ENCODE measurements around the gene CFAP92. TPM values are rescaled to one million over a fixed set of nuclear protein-coding genes. Genes with fewer than 3 reads are reported as not detected.

Gene CFAP92
- total RNA-seq, 1 donor from 2014 or later = 0.52 TPM

DNA sequence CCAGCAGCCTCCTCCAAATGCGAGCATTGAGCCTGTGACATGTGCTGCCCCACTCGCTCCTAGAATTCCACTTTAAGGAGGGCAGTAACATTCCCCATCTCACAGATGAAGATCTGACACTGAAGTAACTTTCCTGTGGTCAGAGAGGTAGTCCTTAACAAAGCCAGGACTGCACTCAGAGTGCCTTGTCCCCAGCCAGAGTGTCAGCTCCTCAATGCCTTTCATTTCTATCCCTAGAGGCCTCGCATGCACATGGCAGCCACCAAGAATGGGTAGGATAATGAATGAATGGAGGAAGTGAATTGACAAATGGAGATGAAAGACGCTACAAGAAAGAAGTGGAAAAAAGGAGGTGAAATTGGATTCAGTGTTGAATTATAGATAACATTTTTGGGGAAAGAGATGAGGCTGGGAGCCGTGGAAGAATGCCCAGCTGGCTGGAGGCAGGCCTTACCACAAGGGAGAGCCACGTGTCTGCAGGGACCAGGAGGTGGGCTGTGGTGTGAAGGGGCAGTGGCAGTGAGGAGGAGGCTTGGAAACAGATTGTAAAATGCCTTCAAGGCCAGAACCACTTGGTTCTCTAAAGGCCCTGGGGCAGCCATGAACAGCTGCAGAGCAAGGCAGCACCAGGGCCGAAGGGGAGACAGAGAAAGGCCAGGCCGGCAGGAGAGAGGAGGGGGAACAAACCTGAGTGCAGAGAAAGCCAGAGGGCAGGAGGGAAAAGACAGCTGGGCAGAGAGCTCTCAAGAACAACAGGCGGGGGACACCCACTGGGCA is 10.4 kb downstream of the CFAP92 start:
- Histone ChIP-seq H3K9me3 (ENCODE audit: insufficient read depth, low read depth, low read length) (no peaks in the 10 kb centered on the region), H3K27ac (ENCODE audit: low read depth, low read length) (no peak overlapping the region), H4K20me1 (ENCODE audit: insufficient read depth, low read length) (no peaks in the 10 kb centered on the region), H3K4me2 (ENCODE audit: low read length) (no peak overlapping the region), H3K4me1 (ENCODE audit: insufficient read depth, low read length) (no peaks in the 10 kb centered on the region), H3K27me3 (ENCODE audit: insufficient read depth, low read length) (peaks cover 17% of the 10 kb centered on the region), H2AFZ (ENCODE audit: low read depth, low read length) (no peak overlapping the region), H3K4me3 (ENCODE audit: insufficient read depth, low read depth, low read length) (no peak overlapping the region), H3K79me2 (ENCODE audit: insufficient read depth, low read length) (no peaks in the 10 kb centered on the region), H3K9ac (ENCODE audit: low read length) (no peak overlapping the region), H3K36me3 (ENCODE audit: insufficient read depth, low read length) (no peaks in the 10 kb centered on the region)
- Mint-ChIP-seq H3K4me3 (ENCODE audit: unreplicated experiment) (no peak overlapping the region), H3K27ac (ENCODE audit: unreplicated experiment) (no peak overlapping the region), H3K4me1 (ENCODE audit: low read depth, unreplicated experiment) (no peaks in the 10 kb centered on the region), H3K9me3 (ENCODE audit: unreplicated experiment) (no peaks in the 10 kb centered on the region), H3K36me3 (ENCODE audit: low read depth, unreplicated experiment) (no peaks in the 10 kb centered on the region), H3K27me3 (ENCODE audit: low read depth, unreplicated experiment) (peaks cover 24% of the 10 kb centered on the region)
- TF ChIP-seq, protein P1, sequence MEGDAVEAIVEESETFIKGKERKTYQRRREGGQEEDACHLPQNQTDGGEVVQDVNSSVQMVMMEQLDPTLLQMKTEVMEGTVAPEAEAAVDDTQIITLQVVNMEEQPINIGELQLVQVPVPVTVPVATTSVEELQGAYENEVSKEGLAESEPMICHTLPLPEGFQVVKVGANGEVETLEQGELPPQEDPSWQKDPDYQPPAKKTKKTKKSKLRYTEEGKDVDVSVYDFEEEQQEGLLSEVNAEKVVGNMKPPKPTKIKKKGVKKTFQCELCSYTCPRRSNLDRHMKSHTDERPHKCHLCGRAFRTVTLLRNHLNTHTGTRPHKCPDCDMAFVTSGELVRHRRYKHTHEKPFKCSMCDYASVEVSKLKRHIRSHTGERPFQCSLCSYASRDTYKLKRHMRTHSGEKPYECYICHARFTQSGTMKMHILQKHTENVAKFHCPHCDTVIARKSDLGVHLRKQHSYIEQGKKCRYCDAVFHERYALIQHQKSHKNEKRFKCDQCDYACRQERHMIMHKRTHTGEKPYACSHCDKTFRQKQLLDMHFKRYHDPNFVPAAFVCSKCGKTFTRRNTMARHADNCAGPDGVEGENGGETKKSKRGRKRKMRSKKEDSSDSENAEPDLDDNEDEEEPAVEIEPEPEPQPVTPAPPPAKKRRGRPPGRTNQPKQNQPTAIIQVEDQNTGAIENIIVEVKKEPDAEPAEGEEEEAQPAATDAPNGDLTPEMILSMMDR (IDR thresholded peaks at IDR 0.05; ENCODE audit: insufficient read depth, low read depth, low read length) = no peak
- no peak for TF ChIP-seq EZH2 (IDR thresholded peaks at IDR 0.05; ENCODE audit: insufficient read depth, low read length)
- no peak for DNase-seq (ENCODE audit: low read depth)
- no peak for FAIRE-seq

DNA sequence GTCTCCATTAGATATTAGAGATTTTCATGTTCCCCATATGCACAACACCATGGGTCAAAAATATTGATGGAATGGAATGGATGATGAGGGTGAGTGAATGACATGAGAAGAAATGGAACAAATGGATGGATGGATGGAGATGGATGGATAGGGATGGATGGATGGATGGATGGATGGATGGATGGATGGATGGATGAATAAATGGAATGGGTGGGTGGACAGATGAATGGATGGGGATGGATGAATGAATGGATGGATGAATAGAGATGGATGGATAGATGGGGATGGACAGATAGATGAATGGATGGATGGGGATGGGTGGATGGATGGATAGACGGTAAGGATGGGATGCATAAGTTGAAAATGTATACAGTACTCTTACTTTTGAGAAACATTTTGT is 18.6 kb downstream of the CFAP92 start:
- no peaks in the 10 kb centered on the region for H3K79me2 ChIP-seq (ENCODE audit: insufficient read depth, low read length)
- H3K4me1 ChIP-seq (ENCODE audit: insufficient read depth, low read length) = no peaks in the 10 kb centered on the region
- no peaks in the 10 kb centered on the region for H3K36me3 ChIP-seq (ENCODE audit: insufficient read depth, low read length)
- H3K27me3 ChIP-seq (ENCODE audit: insufficient read depth, low read length) = peaks cover 16% of the 10 kb centered on the region
- no peak overlapping the region for H3K4me2 ChIP-seq (ENCODE audit: low read length)
- H3K9ac ChIP-seq (ENCODE audit: low read length) = no peak overlapping the region
- no peaks in the 10 kb centered on the region for H4K20me1 ChIP-seq (ENCODE audit: insufficient read depth, low read length)
- Mint-ChIP-seq H3K36me3 (ENCODE audit: low read depth, unreplicated experiment) (no peaks in the 10 kb centered on the region), H3K9me3 (ENCODE audit: unreplicated experiment) (no peaks in the 10 kb centered on the region), H3K27me3 (ENCODE audit: low read depth, unreplicated experiment) (peaks cover 12% of the 10 kb centered on the region), H3K4me3 (ENCODE audit: unreplicated experiment) (peak overlapping the region; percentile 23), H3K4me1 (ENCODE audit: low read depth, unreplicated experiment) (no peaks in the 10 kb centered on the region), H3K27ac (ENCODE audit: unreplicated experiment) (no peak overlapping the region)
- H3K4me3 ChIP-seq (ENCODE audit: insufficient read depth, low read depth, low read length) = no peak overlapping the region
- H2AFZ ChIP-seq (ENCODE audit: low read depth, low read length) = no peak overlapping the region
- FAIRE-seq (no peak), DNase-seq (ENCODE audit: low read depth) (no peak)
- TF ChIP-seq EZH2 (IDR thresholded peaks at IDR 0.05; ENCODE audit: insufficient read depth, low read length) = no peak
- TF ChIP-seq, protein P1 (IDR thresholded peaks at IDR 0.05; ENCODE audit: insufficient read depth, low read depth, low read length) = no peak
- no peak overlapping the region for H3K27ac ChIP-seq (ENCODE audit: low read depth, low read length)
- no peaks in the 10 kb centered on the region for H3K9me3 ChIP-seq (ENCODE audit: insufficient read depth, low read depth, low read length)

DNA sequence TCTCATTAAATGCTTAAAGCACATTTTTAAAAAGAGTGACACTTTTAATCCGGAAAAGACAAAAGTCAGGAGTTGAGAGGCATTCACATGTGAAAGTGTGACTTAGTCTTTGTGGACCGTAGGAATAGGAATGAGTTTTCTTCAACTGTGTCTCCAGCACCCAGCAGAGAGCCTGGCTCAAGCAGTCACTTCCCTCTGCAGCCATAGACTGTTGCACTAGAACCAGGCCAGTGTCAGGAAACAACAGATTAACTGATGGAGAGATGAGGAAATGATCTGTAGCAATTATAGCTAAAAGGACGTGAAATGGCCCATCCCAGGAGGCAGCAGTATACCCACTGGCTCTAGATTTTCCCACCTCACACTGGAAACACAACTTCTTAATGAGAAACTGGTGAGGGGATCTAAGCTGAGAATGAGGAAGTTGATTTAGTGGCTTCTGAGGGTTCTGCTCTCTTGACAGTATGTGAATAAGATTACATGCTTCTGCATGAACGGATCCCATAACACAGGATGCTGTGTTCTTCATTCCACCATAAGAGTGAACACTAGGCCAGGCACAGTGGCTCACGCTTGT is 19.8 kb downstream of the CFAP92 start:
- Histone ChIP-seq H3K4me3 (ENCODE audit: insufficient read depth, low read depth, low read length) (no peak overlapping the region), H3K4me1 (ENCODE audit: insufficient read depth, low read length) (no peaks in the 10 kb centered on the region), H3K27me3 (ENCODE audit: insufficient read depth, low read length) (peaks cover 16% of the 10 kb centered on the region), H3K4me2 (ENCODE audit: low read length) (no peak overlapping the region), H3K27ac (ENCODE audit: low read depth, low read length) (no peak overlapping the region), H2AFZ (ENCODE audit: low read depth, low read length) (no peak overlapping the region), H4K20me1 (ENCODE audit: insufficient read depth, low read length) (no peaks in the 10 kb centered on the region), H3K36me3 (ENCODE audit: insufficient read depth, low read length) (no peaks in the 10 kb centered on the region), H3K9me3 (ENCODE audit: insufficient read depth, low read depth, low read length) (no peaks in the 10 kb centered on the region), H3K9ac (ENCODE audit: low read length) (no peak overlapping the region), H3K79me2 (ENCODE audit: insufficient read depth, low read length) (no peaks in the 10 kb centered on the region)
- no peak for TF ChIP-seq EZH2 (IDR thresholded peaks at IDR 0.05; ENCODE audit: insufficient read depth, low read length)
- TF ChIP-seq, protein P1 (IDR thresholded peaks at IDR 0.05; ENCODE audit: insufficient read depth, low read depth, low read length) = no peak
- H3K4me3 Mint-ChIP-seq (ENCODE audit: unreplicated experiment) = no peak overlapping the region
- H3K36me3 Mint-ChIP-seq (ENCODE audit: low read depth, unreplicated experiment) = no peaks in the 10 kb centered on the region
- no peak overlapping the region for H3K27ac Mint-ChIP-seq (ENCODE audit: unreplicated experiment)
- peaks cover 11% of the 10 kb centered on the region for H3K27me3 Mint-ChIP-seq (ENCODE audit: low read depth, unreplicated experiment)
- no peaks in the 10 kb centered on the region for H3K4me1 Mint-ChIP-seq (ENCODE audit: low read depth, unreplicated experiment)
- no peaks in the 10 kb centered on the region for H3K9me3 Mint-ChIP-seq (ENCODE audit: unreplicated experiment)
- FAIRE-seq (no peak), DNase-seq (ENCODE audit: low read depth) (no peak)
